Stimulated activated CD4-positive, alpha-beta T cell treated with anti-CD3 and anti-CD28 coated beads, Interleukin-2, amount 100 ng/mL, for 48 hours (primary cell): ENCODE measurements around the gene METAP2.

Experiments
- DNase-seq, 2 donors: peaks; one replicate each; pipeline ENCODE4 v3.0.0-alpha.2; 2020

The METAP2 gene

DNA sequence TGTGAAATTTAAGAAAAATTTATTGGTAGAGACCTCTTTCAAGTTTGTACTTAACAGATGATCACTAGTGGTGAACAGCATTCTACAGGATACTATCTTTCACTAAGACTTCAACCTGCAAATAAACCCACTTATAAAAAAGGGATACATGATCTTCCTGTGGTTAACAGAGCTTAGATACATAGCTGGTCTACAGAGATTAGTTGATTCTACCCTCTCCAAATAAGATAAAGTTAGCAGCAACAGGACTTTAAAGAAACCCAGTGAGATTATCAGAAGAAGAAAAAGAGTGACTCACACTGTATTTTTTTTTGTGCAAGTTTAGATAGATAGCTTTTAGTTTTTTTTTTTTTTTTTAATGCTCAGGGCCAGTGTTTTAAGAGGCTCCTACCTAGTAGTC, 42.8 kb downstream of the METAP2 start:
- no peak for DNase-seq

- DNase-seq, result no peak
Measured at GRCh38 chr12:95517246-95517645, 43.3 kb downstream of the METAP2 start.

GRCh38 chr12:95518944-95519343, 45.0 kb downstream of the METAP2 start:
- DNase-seq, result no peak

DNA sequence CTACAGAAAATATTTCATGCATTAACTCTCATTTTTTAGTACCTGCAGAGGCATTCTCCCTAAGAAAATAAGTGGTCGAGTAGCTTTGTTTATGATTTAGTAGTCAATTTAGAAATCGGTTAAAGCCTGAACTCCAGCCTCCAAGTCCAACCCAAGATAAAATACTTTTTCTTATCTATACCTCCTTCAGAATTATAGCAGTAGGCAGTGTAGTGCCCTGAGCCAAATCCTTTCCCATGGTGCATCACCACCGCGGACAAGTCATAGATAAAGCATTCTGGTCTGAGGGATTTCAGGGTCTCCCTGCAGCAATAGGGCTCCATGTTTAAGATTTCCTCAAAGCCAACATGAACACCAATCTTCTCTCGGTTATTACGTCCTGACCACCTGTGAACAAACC, 46.9 kb downstream of the METAP2 start:
- DNase-seq, result no peak

GRCh38 chr12:95522692-95523091, 48.7 kb downstream of the METAP2 start:
- no peak for DNase-seq

DNA sequence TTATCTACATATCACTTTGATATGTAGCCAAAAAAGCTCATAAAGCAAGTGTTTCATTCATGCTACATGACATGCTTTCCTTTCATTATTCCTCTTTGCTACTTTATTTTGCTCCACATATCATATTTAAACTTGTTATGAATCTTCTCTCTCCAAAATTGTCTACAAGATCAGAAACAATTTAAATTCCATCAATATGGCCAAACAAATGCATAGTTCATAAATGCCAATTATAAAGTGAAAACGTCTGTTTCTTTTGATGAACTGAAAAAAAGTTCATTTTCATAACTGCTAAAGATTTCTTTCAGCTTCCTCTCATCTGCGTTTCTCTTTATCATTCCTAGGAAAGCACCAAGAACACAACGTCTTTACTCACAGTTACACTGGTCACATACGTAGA, 54.5 kb downstream of the METAP2 start:
- DNase-seq, result no peak

GRCh38 chr12:95529693-95530225, 55.8 kb downstream of the METAP2 start:
- no peak for DNase-seq

- DNase-seq, result no peak
Measured at GRCh38 chr12:95532851-95533250, 58.9 kb downstream of the METAP2 start.

- DNase-seq, result no peak
Measured at GRCh38 chr12:95533985-95534384, 60.0 kb downstream of the METAP2 start.

DNA sequence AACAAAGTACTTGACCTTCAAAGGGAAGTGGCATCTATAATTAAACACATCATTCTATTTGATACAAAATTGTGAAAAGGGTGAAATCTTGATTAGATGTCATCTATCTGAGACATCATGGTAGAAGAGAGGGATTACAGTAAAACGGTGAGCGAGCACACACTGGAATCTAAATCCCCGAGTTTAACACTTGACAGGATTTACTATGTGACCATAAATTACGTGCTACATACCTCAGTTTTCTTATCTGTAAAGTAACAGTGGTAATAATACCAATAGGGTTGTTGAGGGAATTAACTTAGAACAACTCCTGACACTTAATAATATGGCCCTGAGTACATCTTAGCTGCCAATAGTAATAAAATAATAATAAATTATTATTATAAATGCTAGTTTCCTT, 64.1 kb downstream of the METAP2 start:
- no peak for DNase-seq

- no peak for DNase-seq
Measured at GRCh38 chr12:95538656-95539055, 64.7 kb downstream of the METAP2 start.

- no peak for DNase-seq
Measured at GRCh38 chr12:95541436-95541835, 67.5 kb downstream of the METAP2 start.

- no peak for DNase-seq
Measured at GRCh38 chr12:95543305-95543704, 69.4 kb downstream of the METAP2 start.

DNA sequence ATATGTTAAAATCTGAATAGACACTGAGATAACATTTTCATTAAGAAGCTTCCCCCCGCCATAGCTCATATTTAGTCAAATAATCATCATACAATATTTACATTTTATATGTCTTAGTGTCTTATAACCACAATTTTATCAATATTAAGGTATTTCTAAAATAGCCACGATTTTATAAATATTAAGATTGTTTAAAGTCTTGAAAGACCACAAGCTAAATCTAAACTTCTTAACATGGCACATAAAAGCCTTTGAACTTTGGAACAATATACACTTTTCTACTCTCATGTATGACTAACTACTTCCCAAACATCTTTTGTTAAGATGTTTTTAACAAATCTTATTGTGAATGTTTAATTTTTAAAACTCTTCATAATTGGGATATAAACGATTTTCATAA, 70.8 kb downstream of the METAP2 start:
- no peak for DNase-seq

GRCh38 chr12:95545303-95545702, 71.4 kb downstream of the METAP2 start:
- no peak for DNase-seq

GRCh38 chr12:95545731-95546490, 72.0 kb downstream of the METAP2 start:
- DNase-seq, result no peak

- no peak for DNase-seq
Measured at GRCh38 chr12:95546491-95546813, 72.5 kb downstream of the METAP2 start.

GRCh38 chr12:95547522-95548055, 73.6 kb downstream of the METAP2 start:
- no peak for DNase-seq

DNA sequence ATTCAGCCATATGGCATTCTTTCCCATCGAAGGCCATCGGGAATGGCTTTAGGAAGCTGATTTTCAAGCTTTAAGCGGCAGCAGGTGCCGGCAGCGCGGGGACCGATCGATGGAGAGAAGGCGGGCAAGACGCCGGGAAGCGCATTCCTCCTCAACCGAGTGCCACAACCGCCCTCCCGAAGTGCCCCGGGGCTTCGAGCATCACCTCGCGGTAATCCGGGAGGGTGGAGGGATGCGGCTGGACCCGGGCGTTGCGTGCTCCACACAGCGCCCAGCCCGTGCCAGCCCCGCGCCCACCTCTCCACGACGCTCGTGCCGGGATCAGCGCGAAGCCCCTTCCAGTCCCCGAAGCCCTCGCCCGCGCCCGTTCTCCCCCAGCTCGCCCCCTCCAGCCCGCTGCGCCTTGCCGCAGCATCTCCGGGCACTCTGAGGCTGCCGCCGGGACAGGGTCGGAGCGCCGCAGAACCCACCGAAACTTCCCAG, 74.1 kb downstream of the METAP2 start:
- DNase-seq, result peak; percentile 25 to 32

GRCh38 chr12:95548539-95549391, 74.8 kb downstream of the METAP2 start:
- peak; percentile 46 to 56 for DNase-seq

GRCh38 chr12:95549392-95550084, 75.6 kb downstream of the METAP2 start:
- no peak for DNase-seq

DNA sequence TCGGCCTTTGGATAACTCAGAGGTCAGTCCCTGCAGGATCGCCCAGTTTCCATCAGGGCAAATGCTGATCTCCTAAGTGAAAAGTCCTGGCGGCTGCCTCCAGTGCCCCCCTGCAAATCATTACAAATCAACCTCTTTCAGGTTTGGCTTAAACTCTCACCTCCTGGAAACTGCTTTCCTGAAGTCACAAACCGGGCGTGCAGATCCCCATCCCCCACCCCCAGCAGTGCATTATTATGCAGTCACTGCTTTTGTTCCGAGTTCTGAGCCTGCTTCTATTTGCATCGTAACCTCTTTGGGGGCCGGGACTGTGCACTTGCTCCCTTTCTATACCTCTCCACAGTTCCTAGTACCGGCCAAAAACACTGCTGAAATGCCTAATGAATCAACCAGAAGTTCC, 77.4 kb downstream of the METAP2 start, which contains the start of gene USP44:
TSS of gene USP44 (minus strand) at position 172 of the 400 bp plus-strand sequence. CDS start 17,220 bp downstream, outside the sequence.
- no peak for DNase-seq
